GM19438 (cell line): Measurements from ENCODE around the gene SLC30A3.
"Not testable (repeated sequence)": the region's sequence is repeated elsewhere in the genome, so short reads cannot be mapped to it uniquely, and the experiment has no call there.

Experiments used
- ATAC-seq: cut with Tn5 transposase; IDR thresholded peaks from one replicate; pipeline ENCODE4 v1.9.1; 2021; ENCODE audit warnings: low read depth; ENCODE audit not compliant: unreplicated experiment

SLC30A3 gene, protein sequence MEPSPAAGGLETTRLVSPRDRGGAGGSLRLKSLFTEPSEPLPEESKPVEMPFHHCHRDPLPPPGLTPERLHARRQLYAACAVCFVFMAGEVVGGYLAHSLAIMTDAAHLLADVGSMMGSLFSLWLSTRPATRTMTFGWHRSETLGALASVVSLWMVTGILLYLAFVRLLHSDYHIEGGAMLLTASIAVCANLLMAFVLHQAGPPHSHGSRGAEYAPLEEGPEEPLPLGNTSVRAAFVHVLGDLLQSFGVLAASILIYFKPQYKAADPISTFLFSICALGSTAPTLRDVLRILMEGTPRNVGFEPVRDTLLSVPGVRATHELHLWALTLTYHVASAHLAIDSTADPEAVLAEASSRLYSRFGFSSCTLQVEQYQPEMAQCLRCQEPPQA

DNA sequence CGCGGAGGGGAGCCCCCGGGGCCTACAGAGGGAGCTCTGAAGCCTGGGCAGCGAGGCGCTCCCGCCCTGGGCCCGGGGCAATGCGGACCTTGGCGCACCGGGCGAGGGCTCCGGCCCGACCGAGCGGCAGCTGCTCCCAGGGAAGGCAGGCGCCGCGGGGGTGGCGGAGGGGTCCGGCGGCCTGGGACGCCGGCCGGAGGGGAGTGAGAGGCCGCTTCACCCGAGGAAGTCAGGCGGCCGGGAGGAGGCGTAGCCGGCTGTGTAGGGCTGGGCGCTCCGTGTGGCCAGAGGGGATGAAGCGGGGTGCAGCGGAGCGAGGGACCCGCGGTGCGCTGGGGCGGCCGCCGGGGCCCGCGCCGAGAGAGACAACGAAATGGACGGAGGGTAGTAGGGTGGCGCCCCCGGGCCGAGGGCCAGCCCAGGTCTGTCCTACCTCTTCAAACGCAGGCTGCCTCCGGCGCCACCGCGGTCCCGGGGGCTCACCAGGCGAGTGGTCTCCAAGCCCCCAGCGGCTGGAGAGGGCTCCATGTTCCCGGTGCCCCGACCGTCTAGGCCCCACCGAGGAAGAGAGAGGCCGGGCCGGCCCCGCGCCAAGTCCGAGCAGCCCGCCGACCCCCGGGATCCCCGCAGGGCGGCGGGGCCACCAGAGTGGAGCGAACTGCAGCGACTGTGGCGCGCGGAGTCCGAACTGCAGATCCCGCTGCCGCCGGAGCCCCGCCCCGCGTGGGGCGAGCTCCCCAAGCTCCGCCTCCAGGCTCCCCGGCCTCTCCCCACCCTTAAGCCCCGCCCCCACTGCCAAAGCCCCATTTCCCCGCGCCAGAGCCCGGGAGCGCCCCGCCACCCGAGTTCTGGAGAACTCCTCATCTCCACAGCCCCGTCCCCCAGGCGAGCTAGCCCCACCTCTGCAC is at the start of gene SLC30A3:
SLC30A3 (minus strand) TSS at position 669 of the 908 bp plus-strand sequence; CDS start at position 528, 141 bp downstream.
- ATAC-seq = peak; percentile 64

DNA sequence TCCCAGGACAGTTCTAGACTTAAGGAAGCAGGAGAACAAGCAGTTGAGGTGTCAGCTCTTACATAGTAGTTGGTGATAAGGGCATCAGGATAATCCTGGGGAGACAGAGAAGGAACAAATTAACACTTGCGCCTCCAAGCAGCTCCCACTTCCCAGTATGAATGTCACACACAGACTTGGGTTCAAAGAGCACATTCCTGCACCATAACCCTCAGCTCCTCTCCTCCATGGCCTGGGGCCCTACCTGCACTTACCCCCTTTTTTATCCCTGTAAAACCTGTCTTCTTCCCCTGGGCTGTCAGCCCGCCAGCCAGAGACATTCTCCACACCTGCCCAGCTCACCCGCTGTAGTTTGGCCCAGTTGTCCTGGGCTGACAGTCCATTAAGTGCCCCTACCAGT is 49.3 kb upstream of the SLC30A3 start:
- no peak for ATAC-seq

DNA sequence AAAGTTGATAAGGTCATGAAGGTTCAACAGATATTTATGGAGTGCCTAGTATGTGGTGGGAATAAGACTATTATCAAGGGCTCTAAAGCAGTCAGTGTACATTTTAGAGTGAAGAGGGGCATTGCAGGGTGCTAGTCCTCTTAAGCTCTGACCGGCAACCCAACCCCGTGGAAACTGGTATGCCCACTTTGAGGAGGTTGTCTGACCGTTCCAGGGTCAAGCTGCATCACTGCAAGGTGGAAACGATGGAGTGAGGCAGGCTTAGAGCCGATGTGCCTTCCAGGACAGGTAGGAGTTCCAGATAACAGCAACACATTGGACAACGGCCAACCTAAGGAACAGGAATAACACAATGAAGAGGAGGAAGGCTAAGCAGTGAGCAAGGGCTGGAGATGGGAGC is 46.8 kb upstream of the SLC30A3 start:
- no peak for ATAC-seq

DNA sequence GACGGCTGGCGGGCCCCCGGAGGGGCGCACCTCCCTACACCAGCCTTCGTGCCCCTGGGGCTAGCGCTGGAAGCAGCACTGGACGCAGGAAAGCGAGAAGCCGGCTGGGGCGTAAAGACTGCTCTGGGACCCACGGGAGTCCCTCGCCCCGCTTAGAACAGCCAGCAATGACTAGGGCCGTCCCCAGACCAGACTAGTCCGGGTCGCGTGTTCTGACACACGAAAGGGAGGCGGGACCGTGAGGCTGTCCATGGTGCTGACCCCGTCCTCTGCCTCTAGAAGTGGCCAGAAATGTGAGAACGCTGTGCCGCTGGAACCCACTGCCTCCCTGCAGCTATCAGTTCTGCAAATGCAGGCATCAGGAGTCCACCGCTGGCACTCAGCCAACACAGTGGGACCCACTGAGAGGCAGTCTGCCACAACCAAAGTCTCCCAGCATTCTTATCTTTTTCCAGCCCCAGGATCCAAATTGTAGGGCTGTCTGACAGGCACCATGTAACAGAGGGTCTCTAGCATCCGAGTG is 45.6 kb upstream of the SLC30A3 start, which contains the start of gene UCN:
UCN (minus strand) TSS at position 87 of the 523 bp plus-strand sequence. CDS start 550 bp downstream, outside the sequence.
- no peak for ATAC-seq

DNA sequence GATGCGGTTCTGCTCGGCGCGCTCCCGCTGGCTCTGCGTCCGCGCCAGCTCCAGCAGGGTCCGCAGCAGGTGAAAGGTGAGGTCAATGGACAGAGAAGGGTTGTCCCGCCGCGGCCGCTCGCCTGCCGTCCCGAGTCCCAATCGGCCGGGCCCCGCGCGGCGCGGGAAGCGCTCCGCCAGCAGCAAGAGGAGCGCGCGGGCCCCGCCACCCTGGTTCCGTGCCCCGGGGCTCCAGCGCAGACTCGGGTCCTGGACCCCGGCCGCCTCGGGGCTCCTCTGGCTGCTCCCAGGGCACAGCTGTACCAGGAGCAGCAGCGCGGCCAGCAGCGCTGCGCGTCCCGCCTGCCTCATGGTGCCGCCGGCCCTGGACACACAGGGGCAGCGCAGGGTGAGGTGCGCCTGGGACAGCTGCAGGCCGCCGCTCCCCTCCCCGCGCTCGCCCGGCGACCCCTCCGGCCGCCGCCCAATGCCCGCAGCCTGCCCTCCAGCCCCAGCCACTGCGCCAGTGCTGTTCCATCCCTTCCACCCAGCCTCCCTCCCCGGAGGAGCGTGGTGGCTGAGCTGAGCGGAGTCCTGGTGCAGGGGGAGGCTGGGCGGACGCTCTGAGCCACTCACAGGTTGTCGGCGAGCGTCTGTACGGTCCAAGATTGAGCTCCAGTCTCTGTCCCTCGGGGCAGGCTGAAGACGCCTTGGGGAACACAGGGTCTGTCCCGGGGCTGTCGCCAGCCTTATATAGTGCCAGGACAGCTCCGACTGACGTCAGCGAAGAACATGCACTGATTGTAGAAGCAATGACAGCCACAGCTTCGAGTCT is 44.9 kb upstream of the SLC30A3 start:
- no peak for ATAC-seq

DNA sequence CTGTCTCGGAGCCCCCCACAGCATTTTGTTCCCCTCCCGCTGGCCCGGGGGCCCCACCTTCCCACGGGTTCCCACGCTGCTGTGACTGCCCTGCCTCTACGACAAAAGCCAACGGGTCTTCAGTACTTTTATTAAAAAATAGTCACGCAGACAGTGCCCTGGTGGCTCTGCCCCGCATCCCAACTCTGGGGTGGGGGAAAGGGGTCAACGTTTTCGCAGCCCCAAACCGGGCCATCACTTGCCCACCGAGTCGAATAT is 44.4 kb upstream of the SLC30A3 start:
- no peak for ATAC-seq

DNA sequence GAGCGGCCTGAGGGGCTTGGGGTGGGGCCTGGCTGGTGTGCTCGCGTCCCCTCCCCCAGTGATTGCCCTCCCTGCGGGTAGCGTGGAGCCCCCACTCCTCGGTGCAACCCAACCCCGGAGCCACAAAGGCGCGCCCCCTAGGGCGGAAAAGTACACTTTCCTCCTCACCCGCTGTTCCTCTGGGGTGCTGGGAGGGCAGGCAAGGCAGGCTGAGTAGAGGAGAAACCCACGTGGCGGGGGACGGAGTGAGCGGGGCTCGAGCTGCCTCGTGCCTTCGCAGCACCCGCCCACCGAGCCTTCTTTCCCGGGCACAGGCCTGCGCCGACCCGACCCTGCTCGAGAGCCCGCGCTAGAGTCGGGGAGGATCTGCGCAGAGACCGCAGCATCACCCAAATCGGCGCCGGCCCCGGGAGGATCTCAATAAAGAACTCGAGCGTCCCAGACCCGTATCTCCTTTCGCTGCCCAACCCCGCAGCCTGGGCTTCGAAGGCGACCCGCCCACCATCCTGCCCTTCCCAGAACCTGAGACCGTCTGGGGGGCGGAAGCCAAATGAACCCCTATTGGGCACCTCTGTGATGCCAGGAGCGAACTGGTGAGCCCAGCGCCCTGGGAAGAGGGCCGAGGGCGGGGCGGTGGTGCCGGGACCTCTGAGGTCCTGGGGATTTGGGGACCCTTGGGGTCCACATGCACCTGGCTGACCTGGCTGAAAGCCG is 43.9 kb upstream of the SLC30A3 start:
- ATAC-seq = no peak

DNA sequence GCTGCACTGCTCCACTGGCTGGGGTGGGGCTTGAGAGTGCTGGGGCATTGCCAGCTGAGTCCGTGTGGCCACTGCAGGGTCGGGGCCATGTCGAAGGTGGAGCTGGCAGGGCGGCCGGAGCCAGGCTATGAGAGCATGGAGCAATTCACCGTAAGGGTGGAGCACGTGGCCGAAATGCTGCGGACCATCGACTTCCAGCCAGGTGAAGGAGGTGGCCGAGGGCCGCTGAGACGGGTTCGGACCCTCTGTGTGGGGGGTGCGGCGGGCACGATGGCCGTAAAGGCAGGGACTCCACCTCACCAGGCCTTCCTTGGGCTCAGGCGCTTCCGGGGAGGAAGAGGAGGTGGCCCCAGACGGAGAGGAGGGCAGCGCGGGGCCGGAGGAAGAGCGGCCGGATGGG is 43.3 kb upstream of the SLC30A3 start:
- ATAC-seq = no peak

DNA sequence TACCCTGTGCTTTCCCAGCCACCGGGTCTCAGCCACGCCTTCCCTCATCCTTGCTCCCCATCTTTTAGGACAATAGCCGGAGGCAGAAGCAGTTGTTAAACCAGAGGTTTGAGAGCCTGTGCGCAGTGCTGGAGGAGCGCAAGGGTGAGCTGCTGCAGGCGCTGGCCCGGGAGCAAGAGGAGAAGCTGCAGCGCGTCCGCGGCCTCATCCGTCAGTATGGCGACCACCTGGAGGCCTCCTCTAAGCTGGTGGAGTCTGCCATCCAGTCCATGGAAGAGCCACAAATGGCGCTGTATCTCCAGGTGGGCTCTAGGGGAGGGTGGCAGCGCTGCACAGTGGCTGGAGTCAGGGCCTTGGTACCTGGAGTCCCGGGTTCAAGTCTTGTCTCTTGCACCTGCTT is 42.7 kb upstream of the SLC30A3 start:
- ATAC-seq = no peak

DNA sequence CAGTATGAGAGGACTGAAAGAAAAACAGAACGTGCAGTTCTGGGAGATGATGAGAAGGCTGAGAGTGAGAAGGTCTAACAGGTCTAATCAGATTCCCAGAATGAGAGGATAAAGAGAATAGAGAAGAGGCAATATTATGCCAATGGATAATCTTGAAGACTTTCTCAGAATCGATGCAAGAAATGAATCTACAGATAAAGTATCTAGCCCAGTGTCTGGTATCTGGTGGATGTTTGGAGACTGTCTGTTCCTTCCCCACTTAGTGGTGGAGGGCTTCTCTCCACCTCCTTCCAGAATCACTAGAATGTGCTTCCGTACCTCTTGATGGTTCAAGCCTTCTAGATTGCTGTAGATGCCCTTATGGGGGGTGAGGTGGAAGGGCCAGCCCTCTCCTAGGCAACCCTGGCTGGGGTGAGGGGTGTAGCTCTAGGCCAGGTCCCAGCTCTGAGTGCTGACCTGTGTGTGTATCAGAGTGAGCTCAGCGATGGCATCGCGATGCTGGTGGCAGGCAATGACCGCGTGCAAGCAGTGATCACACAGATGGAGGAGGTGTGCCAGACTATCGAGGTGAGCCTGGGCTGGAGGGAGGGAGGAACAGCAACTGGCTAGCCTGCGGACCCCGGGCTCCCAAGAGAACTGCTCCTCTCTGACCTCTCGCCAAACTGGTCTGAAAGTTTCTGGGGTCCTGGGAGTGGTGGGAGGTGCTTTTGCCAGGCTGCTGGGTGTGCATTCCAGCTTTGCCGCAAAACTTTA is 41.8 kb upstream of the SLC30A3 start:
- ATAC-seq = no peak

DNA sequence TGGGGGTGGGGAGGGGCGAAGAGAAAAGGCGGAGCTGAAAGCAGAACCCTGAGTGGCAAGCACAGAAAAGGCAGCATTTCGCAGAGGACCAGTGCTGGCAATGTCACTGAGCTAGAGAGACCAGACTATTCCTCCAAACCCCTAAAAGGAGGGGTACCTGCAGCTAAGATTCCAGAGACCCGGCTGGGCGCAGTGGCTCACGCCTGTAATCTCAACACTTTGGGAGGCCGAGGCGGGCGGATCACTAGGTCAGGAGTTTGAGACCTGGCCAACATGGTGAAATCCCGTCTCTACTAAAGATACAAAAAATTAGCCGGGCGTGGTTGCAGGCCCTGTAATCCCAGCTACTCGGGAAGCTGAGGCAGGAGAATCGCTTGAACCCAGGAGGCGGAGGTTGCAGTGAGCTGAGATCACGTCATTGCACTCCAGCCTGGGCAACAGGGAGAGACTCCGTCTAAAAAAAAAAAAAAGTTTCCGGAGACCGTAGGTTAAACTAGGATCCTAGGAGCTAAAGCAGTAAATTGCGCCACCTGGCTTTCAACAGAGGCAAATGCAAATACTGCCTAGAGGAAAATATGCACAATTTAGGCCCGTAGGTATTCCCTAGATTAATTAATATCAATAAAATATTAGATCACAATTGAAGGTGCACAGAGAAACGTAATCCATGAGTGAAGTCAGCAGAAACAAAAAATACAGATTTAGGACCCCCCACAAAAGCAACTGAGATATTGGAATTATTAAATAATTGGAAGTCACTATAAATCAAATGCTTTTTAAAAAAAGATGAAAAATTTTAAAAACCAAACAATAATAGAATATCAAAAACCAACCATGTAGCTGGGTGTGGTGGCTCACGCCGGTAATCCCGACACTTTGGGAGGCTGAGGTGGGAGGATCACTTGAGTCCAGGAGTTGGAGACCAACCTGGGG is 40.5 kb upstream of the SLC30A3 start:
- ATAC-seq = no peak

DNA sequence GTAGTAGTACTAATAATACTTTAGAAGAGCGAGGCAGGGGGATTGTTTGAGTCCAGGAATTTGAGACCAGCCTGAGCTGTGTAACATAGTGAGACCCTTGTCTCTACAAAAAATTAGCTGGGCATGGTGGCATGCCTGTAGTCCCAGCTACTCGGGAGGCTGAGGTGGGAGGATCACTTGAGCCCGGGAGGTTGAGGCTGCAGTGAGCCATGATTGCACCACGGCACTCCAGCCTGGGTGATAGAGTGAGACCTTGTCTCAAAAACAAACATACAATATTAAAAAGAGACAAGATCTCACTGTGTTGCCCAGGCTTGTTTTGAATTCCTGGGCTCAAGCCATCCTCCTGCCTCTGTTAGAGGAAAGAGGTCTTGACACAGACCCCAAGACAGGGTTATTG is 37.8 kb upstream of the SLC30A3 start:
- not testable (repeated sequence) for ATAC-seq

DNA sequence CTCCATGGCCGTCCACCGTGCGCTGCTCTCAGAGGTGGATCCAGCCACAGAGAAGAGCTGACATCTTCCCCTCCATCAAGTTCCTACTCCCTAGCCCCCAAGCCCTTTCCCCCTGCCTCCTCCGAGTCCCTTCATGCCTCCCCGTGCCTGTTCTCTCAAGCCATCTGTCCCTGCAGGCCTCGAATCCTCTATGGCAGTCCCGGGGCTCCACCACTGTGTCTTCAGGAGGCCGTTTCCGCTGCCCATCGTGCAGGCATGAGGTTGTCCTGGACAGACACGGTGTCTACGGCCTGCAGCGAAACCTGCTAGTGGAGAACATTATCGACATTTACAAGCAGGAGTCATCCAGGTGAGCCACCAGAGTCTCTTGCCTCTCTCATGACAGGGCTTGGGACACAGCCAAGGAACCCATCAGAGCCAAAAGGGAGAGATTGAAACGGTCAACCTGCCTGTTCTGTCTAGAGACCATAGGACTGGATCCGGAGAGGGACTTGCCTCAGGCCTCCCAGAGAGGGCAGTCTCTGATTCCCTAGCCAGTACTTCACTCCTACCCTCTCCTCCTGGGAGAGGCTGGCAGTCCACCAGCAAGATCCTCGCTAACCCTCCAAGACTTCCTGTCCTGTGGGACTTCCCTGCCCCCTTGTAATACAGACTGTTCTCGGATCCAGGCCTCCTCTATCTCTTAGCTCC is 35.7 kb upstream of the SLC30A3 start:
- ATAC-seq = no peak

DNA sequence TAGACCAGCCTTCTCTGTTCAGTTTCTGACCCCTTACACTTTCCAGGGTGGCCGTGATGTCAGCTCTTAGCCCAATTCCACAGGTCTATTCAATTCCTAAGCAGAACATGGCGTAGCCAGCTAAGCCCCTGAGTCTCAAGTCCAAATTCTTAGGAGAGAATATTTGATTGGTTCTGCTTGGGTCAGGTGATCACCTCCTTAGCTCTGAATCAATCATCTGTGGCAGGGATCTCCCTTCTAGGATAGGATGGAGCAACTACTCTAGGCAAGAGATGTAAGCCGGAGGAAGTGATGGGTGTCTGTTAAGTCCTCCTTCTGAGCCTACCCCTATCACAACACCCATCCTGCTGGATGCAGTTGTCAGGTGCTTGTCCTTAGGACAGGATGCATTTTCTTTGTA is 34.3 kb upstream of the SLC30A3 start:
- ATAC-seq = no peak

DNA sequence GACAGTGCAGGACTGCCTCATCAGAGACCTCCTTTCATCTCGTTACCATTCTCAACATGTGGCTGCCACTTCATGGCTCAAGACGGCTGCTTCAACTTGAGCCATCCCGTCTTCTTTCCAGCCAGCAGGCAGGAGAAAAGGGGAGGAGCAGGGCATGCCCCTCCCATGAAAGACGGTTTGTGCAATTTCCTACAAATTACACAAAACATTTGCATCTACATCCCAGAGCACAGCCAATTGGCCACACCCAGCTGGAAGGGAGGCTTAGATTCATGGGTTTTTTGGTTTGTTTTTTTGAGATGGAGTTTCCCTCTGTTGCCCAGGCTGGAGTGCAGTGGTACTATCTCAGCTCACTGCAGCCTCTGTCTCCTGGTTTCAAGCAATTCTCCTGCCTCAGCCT is 33.6 kb upstream of the SLC30A3 start:
- ATAC-seq = no peak

DNA sequence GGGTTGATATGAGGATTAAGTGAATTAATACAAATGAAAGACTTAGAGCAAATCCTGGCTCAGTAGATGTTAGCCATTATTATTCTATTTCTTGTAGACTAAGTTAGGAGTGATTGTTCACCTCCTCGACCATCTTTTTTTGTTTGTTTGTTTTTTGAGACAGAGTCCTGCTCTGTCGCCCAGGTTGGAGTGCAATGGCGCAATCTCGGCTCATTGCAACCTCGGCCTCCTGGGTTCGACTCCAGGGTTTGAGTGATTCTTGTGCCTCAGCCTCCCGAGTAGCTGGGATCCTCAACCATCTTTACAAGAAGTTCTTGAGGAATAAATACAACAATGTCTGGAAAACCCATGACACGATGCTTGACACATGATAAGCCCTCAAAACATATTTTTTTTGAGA is 32.1 kb upstream of the SLC30A3 start:
- no peak for ATAC-seq

DNA sequence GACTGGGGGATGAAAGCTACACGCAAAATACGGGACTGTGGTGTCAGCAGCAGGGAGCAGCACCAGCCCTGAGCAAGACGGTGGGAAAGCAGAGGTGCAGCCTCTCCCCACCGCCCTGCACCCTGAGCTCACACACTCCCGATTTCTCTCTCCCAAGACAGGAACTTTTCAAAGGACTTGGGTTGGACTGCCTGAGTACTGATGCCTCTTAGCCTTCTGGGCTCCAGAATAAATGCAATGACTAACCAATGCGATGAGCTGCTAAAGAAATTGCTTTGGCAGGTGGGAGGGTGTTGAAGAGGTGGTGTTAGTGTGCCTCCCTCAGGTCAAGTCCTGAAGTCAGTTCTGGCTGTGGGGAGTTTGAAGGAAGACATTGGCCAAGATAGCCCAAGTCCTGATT is 29.0 kb upstream of the SLC30A3 start:
- no peak for ATAC-seq

DNA sequence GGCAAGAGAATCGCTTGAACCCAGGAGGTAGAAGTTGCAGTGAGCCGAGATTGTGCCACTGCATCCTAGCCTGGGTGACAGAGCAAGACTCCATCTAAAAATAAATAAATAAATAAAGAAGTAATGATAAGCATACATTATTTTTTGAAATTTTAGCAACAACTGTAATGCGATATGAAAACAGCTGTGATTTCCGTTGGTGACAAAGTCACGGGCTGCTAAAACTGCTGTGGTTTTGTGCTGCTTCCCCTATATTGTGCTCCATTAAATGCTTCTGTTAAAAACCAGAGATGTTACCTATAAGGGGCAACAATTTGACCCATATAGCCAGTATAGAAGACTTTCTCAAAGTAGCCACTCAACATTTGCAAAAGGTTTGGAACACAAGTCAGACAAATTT is 27.7 kb upstream of the SLC30A3 start:
- no peak for ATAC-seq
